GM23338 (cell line): ENCODE results near the gene SNX1.

Experiments used
- CREB1 ChIP-seq: fragments of 250-450 bp; sonication (Bioruptor Pico); IDR thresholded peaks from 2 replicates; pipeline ENCODE4 v1.5.0; 2020; ENCODE audit warnings: low read depth, mild to moderate bottlenecking, moderate library complexity
- EZH2 ChIP-seq: fragments of 200-600 bp; sonication (generic); IDR thresholded peaks from one replicate; pipeline ENCODE4 v1.8.0; 2017; ENCODE audit warnings: antibody characterized with exemption, mild to moderate bottlenecking, low read depth; ENCODE audit not compliant: unreplicated experiment
- EZH2phosphoT487 ChIP-seq: fragments of 200-600 bp; sonication (generic); IDR thresholded peaks from one replicate; pipeline ENCODE4 v1.8.1; 2018; ENCODE audit warnings: antibody characterized with exemption; ENCODE audit not compliant: unreplicated experiment
- POLR2AphosphoS5 ChIP-seq: IDR thresholded peaks from 2 replicates; pipeline ENCODE4 v1.6.1; 2016; ENCODE audit warnings: antibody characterized with exemption, low read depth
- TF ChIP-seq, protein P1 (sequence below), 2 experiments: fragments of 200-600 bp in 1 of 2; sonication (generic) in 1 of 2; conservative IDR thresholded peaks; 2 replicates each; pipeline versions ENCODE4 v1.5.1 to v1.6.1; 2016 to 2017; ENCODE audit warnings: antibody characterized with exemption in 2 of 2, low read depth in 2 of 2, mild to moderate bottlenecking in 2 of 2, moderate library complexity in 1 of 2

DNA sequence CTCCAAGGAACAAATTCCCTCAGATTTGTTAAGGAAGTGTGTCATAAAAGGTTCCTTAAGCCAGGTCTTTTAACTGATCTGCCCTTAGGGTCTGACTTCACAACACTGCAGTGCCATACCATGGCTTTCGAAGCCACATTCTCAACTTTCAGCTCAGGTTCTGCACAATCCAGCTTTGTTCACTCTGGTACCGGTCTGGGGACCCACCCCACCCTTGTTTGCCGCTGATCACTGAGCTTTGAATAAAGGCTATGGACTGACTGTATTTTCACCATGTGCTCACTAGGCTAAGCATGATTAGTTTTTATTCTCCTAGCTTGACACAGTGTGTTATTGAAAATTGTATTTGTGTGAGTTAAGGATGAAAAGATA is 15.9 kb downstream of the SNX1 start:
- TF ChIP-seq, protein P1, sequence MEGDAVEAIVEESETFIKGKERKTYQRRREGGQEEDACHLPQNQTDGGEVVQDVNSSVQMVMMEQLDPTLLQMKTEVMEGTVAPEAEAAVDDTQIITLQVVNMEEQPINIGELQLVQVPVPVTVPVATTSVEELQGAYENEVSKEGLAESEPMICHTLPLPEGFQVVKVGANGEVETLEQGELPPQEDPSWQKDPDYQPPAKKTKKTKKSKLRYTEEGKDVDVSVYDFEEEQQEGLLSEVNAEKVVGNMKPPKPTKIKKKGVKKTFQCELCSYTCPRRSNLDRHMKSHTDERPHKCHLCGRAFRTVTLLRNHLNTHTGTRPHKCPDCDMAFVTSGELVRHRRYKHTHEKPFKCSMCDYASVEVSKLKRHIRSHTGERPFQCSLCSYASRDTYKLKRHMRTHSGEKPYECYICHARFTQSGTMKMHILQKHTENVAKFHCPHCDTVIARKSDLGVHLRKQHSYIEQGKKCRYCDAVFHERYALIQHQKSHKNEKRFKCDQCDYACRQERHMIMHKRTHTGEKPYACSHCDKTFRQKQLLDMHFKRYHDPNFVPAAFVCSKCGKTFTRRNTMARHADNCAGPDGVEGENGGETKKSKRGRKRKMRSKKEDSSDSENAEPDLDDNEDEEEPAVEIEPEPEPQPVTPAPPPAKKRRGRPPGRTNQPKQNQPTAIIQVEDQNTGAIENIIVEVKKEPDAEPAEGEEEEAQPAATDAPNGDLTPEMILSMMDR (conservative IDR thresholded peaks at IDR 0.05; ENCODE audit: low read depth in 2 of 2) = no peak
- TF ChIP-seq EZH2phosphoT487 (no peak), POLR2AphosphoS5 (no peak), EZH2 (no peak), CREB1 (CRISPR knock-in tag) (no peak)
